ENCODE measurements around the gene RASGRF2. TPM values are rescaled to one million over a fixed set of nuclear protein-coding genes. Genes with fewer than 3 reads are reported as not detected.

RASGRF2 gene
- total and polyA plus RNA-seq, 9 of the 15 experiments (the other 6 are each of a cell fraction or from before 2014, with no cell fraction given): 0.01 to 0.22 (median 0.08) TPM; not detected in 2

GRCh38 chr5:81161012-81161601 is 200.9 kb downstream of the RASGRF2 start:
- in situ Hi-C loops (cut with MboI) (no loop called here), intact Hi-C loops (cut with micrococcal nuclease) (no loop called here)
- H3K36me3 ChIP-seq (ENCODE audit: control insufficient read depth, insufficient read depth, low read length): no peaks in the 10 kb centered on the region
- H3K9ac ChIP-seq (ENCODE audit: insufficient read depth in 1 of 2, low read depth in 2 of 2, low read length in 2 of 2): no peak overlapping the region
- CTCF ChIA-PET (ENCODE audit: low intra/inter-chr PET ratio): no interaction called here
- no peaks in the 10 kb centered on the region for H3K9me3 ChIP-seq (replicated peaks; ENCODE audit: control insufficient read depth, insufficient read depth, low read depth, low read length)
- POLR2A ChIA-PET: interaction anchor here (0.6 kb wide), 1 partner anchor 1201 kb away, joined by 3 read pairs; no protein-coding TSS in a partner anchor
- TF ChIP-seq UBTF (IDR thresholded peaks at IDR 0.05; ENCODE audit: borderline replicate concordance in 1 of 2, low read depth in 2 of 2, low read length in 2 of 2): no peak
- no peak for TF ChIP-seq POLR2A (conservative IDR thresholded peaks at IDR 0.05)
- no peak for TF ChIP-seq ZNF140 (CRISPR knock-in tag; IDR thresholded peaks at IDR 0.05)
- TF ChIP-seq ZNF165 (CRISPR knock-in tag; IDR thresholded peaks at IDR 0.05; ENCODE audit: borderline replicate concordance): no peak
- no peak for TF ChIP-seq NRF1 (conservative IDR thresholded peaks at IDR 0.05 in 1 of 2, IDR thresholded peaks at IDR 0.05 in 1 of 2)
- TF ChIP-seq RBBP5 (IDR thresholded peaks at IDR 0.05; ENCODE audit: borderline replicate concordance, insufficient read depth, low read length, poor library complexity, severe bottlenecking): no peak
- no peak for TF ChIP-seq MECOM (CRISPR knock-in tag; IDR thresholded peaks at IDR 0.05)
- TF ChIP-seq VEZF1 (CRISPR knock-in tag; IDR thresholded peaks at IDR 0.05): no peak
- no peak overlapping the region for H3K4me3 ChIP-seq
- DNase-seq (ENCODE audit: extremely low read depth in 1 of 4, low spot score in 3 of 4) (no peak), ATAC-seq (no peak), FAIRE-seq (no peak)
- BruUV-seq (replicated peaks): no TSS peak
- WGBS (ENCODE audit: insufficient coverage, low coverage, missing lambda C conversion rate): 1% methylated on average over 5 of the region's 5 CpGs
- H3K79me2 ChIP-seq (ENCODE audit: control insufficient read depth, insufficient read depth, low read length): no peaks in the 10 kb centered on the region
- H4K20me1 ChIP-seq (replicated peaks; ENCODE audit: control insufficient read depth, insufficient read depth, low read length): no peaks in the 10 kb centered on the region
- peaks cover 3 to 10% of the 10 kb centered on the region in 2 experiments; a peak in 2 of 5 replicates for H3K27me3 ChIP-seq (ENCODE audit: control insufficient read depth in 2 of 2, insufficient read depth in 2 of 2, low read length in 2 of 2)
- no peaks in the 10 kb centered on the region for H3K9me1 ChIP-seq (ENCODE audit: control insufficient read depth, insufficient read depth, low read length)
- no peak overlapping the region for H3K27ac ChIP-seq (ENCODE audit: extremely low read depth, low read depth, low read length)
- H2AFZ ChIP-seq (ENCODE audit: low read depth, low read length): no peak overlapping the region
- H3K4me1 ChIP-seq (replicated peaks in 1 of 2; ENCODE audit: control insufficient read depth in 2 of 2, insufficient read depth in 2 of 2, low read length in 2 of 2): no peaks in the 10 kb centered on the region
- no peak overlapping the region for H3K4me2 ChIP-seq (ENCODE audit: insufficient read depth, low read length)

All from K562 (cell line).